Breast epithelium (tissue), 3 donors: ENCODE data around the gene TBC1D14.

Source experiments
- POLR2A ChIP-seq: fragments of 450-650 bp; IDR thresholded peaks from one replicate; pipeline ENCODE4 v1.6.1; 2016; ENCODE audit warnings: antibody characterized with exemption, mild to moderate bottlenecking, moderate library complexity
- POLR2AphosphoS5 ChIP-seq, 3 donors: sonication (generic); formaldehyde crosslinking; IDR thresholded peaks; one replicate each; pipeline ENCODE4 v1.6.1; 2017; ENCODE audit warnings: antibody characterized with exemption in 3 of 3
- TF ChIP-seq, protein P1 (sequence below), 3 donors: fragments of 450-650 bp; IDR thresholded peaks; one replicate each; pipeline ENCODE4 v1.5.1; 2016 to 2017; ENCODE audit warnings: antibody characterized with exemption in 3 of 3, mild to moderate bottlenecking in 3 of 3, moderate library complexity in 3 of 3

DNA sequence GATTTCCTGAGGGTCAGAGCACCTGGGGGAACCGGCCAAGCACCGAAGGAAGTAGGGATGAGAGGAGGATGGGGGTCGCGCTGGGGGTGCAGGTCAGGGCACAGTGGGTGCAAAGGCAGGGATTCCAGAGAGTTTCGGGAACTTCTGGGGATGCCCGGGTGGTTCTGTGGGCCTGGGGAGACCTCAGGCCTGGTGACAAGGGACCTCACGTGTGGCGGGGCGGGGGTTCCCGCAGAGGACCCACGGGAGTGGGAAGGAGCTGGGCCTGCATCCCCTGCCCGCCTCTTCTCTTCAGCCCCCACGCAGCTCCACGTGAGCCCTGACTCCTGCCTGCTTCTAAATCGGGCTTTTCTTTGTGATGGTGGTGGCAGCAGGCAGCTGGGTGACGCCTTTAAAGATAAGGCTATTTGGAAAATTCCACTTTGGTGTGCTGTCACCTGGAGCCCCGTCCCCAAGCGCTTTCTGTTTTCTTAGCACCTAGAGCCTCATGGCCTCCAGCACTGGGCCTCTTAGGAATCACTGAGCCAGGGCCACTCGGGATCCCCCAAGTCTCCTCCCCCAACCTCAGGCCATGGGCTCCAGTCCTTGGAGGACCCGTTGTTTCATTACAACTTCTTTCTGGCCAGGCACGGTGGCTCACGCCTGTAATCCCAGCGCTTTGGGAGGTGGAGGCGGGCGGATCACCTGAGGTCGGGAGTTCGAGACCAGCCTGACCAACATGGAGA is 7.1 kb upstream of the TBC1D14 start:
- TF ChIP-seq, protein P1, sequence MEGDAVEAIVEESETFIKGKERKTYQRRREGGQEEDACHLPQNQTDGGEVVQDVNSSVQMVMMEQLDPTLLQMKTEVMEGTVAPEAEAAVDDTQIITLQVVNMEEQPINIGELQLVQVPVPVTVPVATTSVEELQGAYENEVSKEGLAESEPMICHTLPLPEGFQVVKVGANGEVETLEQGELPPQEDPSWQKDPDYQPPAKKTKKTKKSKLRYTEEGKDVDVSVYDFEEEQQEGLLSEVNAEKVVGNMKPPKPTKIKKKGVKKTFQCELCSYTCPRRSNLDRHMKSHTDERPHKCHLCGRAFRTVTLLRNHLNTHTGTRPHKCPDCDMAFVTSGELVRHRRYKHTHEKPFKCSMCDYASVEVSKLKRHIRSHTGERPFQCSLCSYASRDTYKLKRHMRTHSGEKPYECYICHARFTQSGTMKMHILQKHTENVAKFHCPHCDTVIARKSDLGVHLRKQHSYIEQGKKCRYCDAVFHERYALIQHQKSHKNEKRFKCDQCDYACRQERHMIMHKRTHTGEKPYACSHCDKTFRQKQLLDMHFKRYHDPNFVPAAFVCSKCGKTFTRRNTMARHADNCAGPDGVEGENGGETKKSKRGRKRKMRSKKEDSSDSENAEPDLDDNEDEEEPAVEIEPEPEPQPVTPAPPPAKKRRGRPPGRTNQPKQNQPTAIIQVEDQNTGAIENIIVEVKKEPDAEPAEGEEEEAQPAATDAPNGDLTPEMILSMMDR (IDR thresholded peaks at IDR 0.05): no peak
- TF ChIP-seq POLR2A: no peak
- no peak for TF ChIP-seq POLR2AphosphoS5 (IDR thresholded peaks at IDR 0.05)
